B cell (primary cell): ENCODE measurements around the gene RGCC. TPM values are rescaled to one million over a fixed set of nuclear protein-coding genes. Genes with fewer than 3 reads are reported as not detected.

Experiments
- ATAC-seq: fragments of 200-7000 bp; cut with Tn5 transposase; one replicate; pipeline ENCODE4 v1.10.0; 2021; ENCODE audit warnings: low read depth, mild to moderate bottlenecking, moderate number of reproducible peaks, moderate library complexity
- CTCF ChIA-PET: fragments of 350-600 bp; sonication (Branson Sonifier 250); formaldehyde crosslinking; loops from one replicate; lab custom pipeline; 2021; ENCODE audit warnings: antibody characterized with exemption, inconsistent platforms; lab: Charles Lee
- POLR2A ChIA-PET: fragments of 350-600 bp; sonication (Branson Sonifier 250); formaldehyde crosslinking; loops from one replicate; lab custom pipeline; 2021; ENCODE audit warnings: antibody characterized with exemption; lab: Charles Lee
- DNase-seq: peaks from one replicate; pipeline ENCODE4 v3.0.0; 2013
- H2AFZ ChIP-seq: 2 replicates; pipeline ENCODE4 v1.6.1; 2012; ENCODE audit warnings: mild to moderate bottlenecking, low read depth, low read length; ENCODE audit not compliant: insufficient read depth, poor library complexity, severe bottlenecking
- H3K27ac ChIP-seq, 2 donors: 1 replicate in 1 of 2; 2 replicates in 1 of 2; pipeline ENCODE4 v1.5.1; 2012 to 2013; ENCODE audit warnings: low read length in 2 of 2, mild to moderate bottlenecking in 2 of 2, moderate library complexity in 1 of 2
- H3K27me3 ChIP-seq, 4 experiments: fragments of 200-600 bp in 1 of 4; sonication (generic) in 1 of 4; replicated peaks in 1 of 4; 1 replicate in 2 of 4; 2 replicates in 2 of 4; pipeline versions ENCODE4 v1.6.1 to v1.7.0; 2013 to 2016; ENCODE audit warnings: low read length in 3 of 4, mild to moderate bottlenecking in 2 of 4, mixed read lengths in 1 of 4, moderate library complexity in 1 of 4; ENCODE audit not compliant: insufficient read depth in 4 of 4, control insufficient read depth in 3 of 4; ENCODE audit errors: control extremely low read depth in 1 of 4
- H3K36me3 ChIP-seq, 2 experiments: replicated peaks in 1 of 2; 1 replicate in 1 of 2; 2 replicates in 1 of 2; pipeline versions ENCODE4 v1.6.1 to v1.7.1; 2013; ENCODE audit warnings: low read length in 1 of 2; ENCODE audit not compliant: insufficient read depth in 2 of 2, control insufficient read depth in 1 of 2; ENCODE audit errors: control extremely low read depth in 1 of 2, extremely low read depth in 1 of 2
- H3K4me1 ChIP-seq, 2 donors: fragments of 200-600 bp in 1 of 2; sonication (generic) in 1 of 2; 1 replicate in 1 of 2; 2 replicates in 1 of 2; pipeline versions ENCODE4 v1.5.1 to v1.6.1; 2013 to 2017; ENCODE audit warnings: low read length in 2 of 2; ENCODE audit not compliant: control insufficient read depth in 2 of 2, insufficient read depth in 2 of 2
- H3K4me2 ChIP-seq: replicated peaks from 2 replicates; pipeline ENCODE3; 2012; ENCODE audit warnings: mild to moderate bottlenecking, low read depth, low read length; ENCODE audit not compliant: poor library complexity, severe bottlenecking
- H3K4me3 ChIP-seq, 5 experiments: fragments of 200-600 bp in 1 of 5; sonication (generic) in 1 of 5; 1 replicate in 3 of 5; 2 replicates in 2 of 5; pipeline versions ENCODE4 v1.5.1 to v1.7.0; 2011 to 2016; ENCODE audit warnings: low read length in 4 of 5, mild to moderate bottlenecking in 4 of 5, low read depth in 2 of 5, control low read depth in 1 of 5, moderate library complexity in 1 of 5; ENCODE audit not compliant: insufficient read depth in 1 of 5; ENCODE audit errors: control extremely low read depth in 1 of 5, extremely low read depth in 1 of 5
- H3K79me2 ChIP-seq: fragments of 200-600 bp; sonication (generic); one replicate; pipeline ENCODE4 v1.6.0; 2016; ENCODE audit warnings: low read length; ENCODE audit not compliant: control insufficient read depth, insufficient read depth
- H3K9ac ChIP-seq: fragments of 200-600 bp; sonication (generic); 2 replicates; pipeline ENCODE4 v1.6.1; 2017; ENCODE audit warnings: mild to moderate bottlenecking, low read length, moderate library complexity
- H3K9me3 ChIP-seq, 3 donors: one replicate each; pipeline versions ENCODE4 v1.6.1 to v1.7.1; 2013; ENCODE audit warnings: low read length in 2 of 3; ENCODE audit not compliant: control insufficient read depth in 2 of 3, insufficient read depth in 1 of 3; ENCODE audit errors: control extremely low read depth in 1 of 3
- H4K20me1 ChIP-seq: 2 replicates; pipeline ENCODE4 v1.6.0; 2012; ENCODE audit warnings: mild to moderate bottlenecking, low read length; ENCODE audit not compliant: insufficient read depth, control insufficient read depth, poor library complexity, severe bottlenecking
- H3K27ac Mint-ChIP-seq: one replicate; pipeline ENCODE4 v1.8.0; 2021; ENCODE audit warnings: mixed read lengths
- H3K27me3 Mint-ChIP-seq: one replicate; pipeline ENCODE4 v1.8.0; 2021; ENCODE audit warnings: mixed read lengths
- H3K4me1 Mint-ChIP-seq: one replicate; pipeline ENCODE4 v1.8.0; 2021; ENCODE audit warnings: mixed read lengths
- H3K4me3 Mint-ChIP-seq: one replicate; pipeline ENCODE4 v1.8.0; 2021; ENCODE audit warnings: mixed read lengths
- H3K9me3 Mint-ChIP-seq: one replicate; pipeline ENCODE4 v1.8.0; 2022; ENCODE audit warnings: mixed read lengths; ENCODE audit not compliant: insufficient read depth
- EZH2 ChIP-seq: IDR thresholded peaks from 2 replicates; pipeline ENCODE4 v1.6.1; 2012; ENCODE audit warnings: borderline replicate concordance, low read depth, mild to moderate bottlenecking, moderate library complexity, low read length; ENCODE audit not compliant: insufficient read depth, poor library complexity, severe bottlenecking
- WGBS: methylation state at CpG from one replicate; pipeline ENCODE4 v1.1.5; 2013; ENCODE audit warnings: missing lambda C conversion rate; ENCODE audit not compliant: insufficient coverage; 5-methylcytosine and 5-hydroxymethylcytosine counted together
- intact Hi-C: fragments of 100-400 bp; cut with micrococcal nuclease; formaldehyde crosslinking; loops from one replicate; pipeline ENCODE4 v1.10.0; 2022
- polyA plus RNA-seq: library from polyadenylated mRNA; depleted of rRNA; stranded (reverse); fragments of >200 nt; gene quantifications from 2 replicates; pipeline ENCODE4 v1.2.3, GENCODE V29; 2012
- total RNA-seq, 2 donors: library from RNA; stranded (reverse); fragments of 120-200 nt in 1 of 2; gene quantifications; 1 replicate in 1 of 2; 2 replicates in 1 of 2; pipeline versions ENCODE4 v1.2.3 to v1.2.4, GENCODE V29; 2013 to 2022
- TF ChIP-seq, protein P1 (sequence below): fragments of 200-600 bp; IDR thresholded peaks from one replicate; pipeline ENCODE4 v1.8.0; 2022; ENCODE audit warnings: antibody characterized with exemption, mild to moderate bottlenecking

Gene RGCC
- total and polyA plus RNA-seq, 2 donors (not counting 1 experiment from before 2014, with no cell fraction given) = 8.0 to 16.0 TPM

DNA sequence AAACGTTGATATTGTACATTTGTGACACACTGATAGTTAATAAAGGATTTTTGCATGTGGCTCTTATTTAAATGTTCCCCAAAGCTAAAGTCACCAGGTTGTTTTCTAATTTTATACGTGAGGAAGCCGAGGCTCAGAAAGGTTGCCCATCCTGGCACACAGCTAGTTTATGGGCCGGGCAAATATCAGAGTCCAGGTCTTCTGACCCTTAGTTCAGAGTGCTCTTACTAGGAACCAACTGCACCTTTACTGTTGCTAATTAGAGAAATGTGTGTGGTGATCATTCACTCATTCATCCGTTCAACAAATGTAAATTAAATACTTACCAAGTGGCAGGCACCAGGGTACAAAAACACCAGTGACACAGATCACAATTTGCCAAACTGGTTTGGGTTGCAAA is 46.3 kb upstream of the RGCC start:
- no peaks in the 10 kb centered on the region for H3K4me1 Mint-ChIP-seq
- H3K9me3 Mint-ChIP-seq = no peaks in the 10 kb centered on the region
- WGBS = 97% methylated on average over 3 of the region's 5 CpGs
- peaks cover 23% of the 10 kb centered on the region for H3K27me3 Mint-ChIP-seq
- no peak overlapping the region for H3K27ac Mint-ChIP-seq
- H3K4me1 ChIP-seq = no peaks in the 10 kb centered on the region
- H3K9ac ChIP-seq = no peak overlapping the region
- H3K27ac ChIP-seq = no peak overlapping the region
- H3K4me3 ChIP-seq = no peak overlapping the region
- no peaks in the 10 kb centered on the region for H3K79me2 ChIP-seq
- TF ChIP-seq, protein P1, sequence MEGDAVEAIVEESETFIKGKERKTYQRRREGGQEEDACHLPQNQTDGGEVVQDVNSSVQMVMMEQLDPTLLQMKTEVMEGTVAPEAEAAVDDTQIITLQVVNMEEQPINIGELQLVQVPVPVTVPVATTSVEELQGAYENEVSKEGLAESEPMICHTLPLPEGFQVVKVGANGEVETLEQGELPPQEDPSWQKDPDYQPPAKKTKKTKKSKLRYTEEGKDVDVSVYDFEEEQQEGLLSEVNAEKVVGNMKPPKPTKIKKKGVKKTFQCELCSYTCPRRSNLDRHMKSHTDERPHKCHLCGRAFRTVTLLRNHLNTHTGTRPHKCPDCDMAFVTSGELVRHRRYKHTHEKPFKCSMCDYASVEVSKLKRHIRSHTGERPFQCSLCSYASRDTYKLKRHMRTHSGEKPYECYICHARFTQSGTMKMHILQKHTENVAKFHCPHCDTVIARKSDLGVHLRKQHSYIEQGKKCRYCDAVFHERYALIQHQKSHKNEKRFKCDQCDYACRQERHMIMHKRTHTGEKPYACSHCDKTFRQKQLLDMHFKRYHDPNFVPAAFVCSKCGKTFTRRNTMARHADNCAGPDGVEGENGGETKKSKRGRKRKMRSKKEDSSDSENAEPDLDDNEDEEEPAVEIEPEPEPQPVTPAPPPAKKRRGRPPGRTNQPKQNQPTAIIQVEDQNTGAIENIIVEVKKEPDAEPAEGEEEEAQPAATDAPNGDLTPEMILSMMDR = no peak
- TF ChIP-seq EZH2 = no peak
- no peaks in the 10 kb centered on the region for H3K9me3 ChIP-seq
- no peaks in the 10 kb centered on the region for H3K27me3 ChIP-seq
- intact Hi-C loops = loop anchor here (1.0 kb wide), 1 partner anchor 241 kb away; no protein-coding TSS in a partner anchor
- ATAC-seq = no peak
- no peak overlapping the region for H3K4me3 Mint-ChIP-seq
- DNase-seq = no peak
- H4K20me1 ChIP-seq = no peaks in the 10 kb centered on the region
- H3K36me3 ChIP-seq = no peaks in the 10 kb centered on the region
- ChIA-PET CTCF (interaction anchor here (1.3 to 4.1 kb wide), 4 partner anchors 242 to 706 kb away, joined by 4 to 27 read pairs (median 8); no protein-coding TSS in a partner anchor), POLR2A (no interaction called here)
- H2AFZ ChIP-seq = no peak overlapping the region
- no peak overlapping the region for H3K4me2 ChIP-seq

DNA sequence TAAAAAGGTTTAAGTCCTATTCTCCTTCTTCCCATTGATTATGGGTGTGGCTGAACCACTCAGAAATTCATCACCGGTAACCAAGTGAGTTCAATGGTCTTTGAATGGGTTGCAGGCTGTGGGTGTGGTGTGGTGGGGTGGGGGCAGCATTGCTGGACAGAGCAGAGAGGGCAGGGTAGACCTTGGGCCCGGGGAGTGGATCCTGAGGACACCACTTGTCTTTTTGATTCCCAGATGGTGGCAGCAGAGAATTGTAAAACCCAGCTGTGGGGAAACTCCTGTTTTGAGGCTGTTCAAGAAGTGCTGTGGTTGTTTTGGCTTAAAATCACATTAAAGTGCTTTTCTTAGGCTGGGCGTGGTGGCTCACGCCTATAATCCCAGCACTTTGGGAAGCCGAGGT is 45.8 kb upstream of the RGCC start:
- Mint-ChIP-seq H3K9me3 (no peaks in the 10 kb centered on the region), H3K4me3 (no peak overlapping the region), H3K4me1 (no peaks in the 10 kb centered on the region), H3K27ac (no peak overlapping the region), H3K27me3 (peaks cover 23% of the 10 kb centered on the region)
- Histone ChIP-seq H4K20me1 (no peaks in the 10 kb centered on the region), H3K4me3 (no peak overlapping the region), H3K4me1 (no peaks in the 10 kb centered on the region), H3K27me3 (no peaks in the 10 kb centered on the region), H3K9me3 (no peaks in the 10 kb centered on the region), H3K4me2 (no peak overlapping the region), H2AFZ (no peak overlapping the region), H3K36me3 (no peaks in the 10 kb centered on the region), H3K79me2 (no peaks in the 10 kb centered on the region), H3K9ac (no peak overlapping the region), H3K27ac (no peak overlapping the region)
- WGBS = 85% methylated on average over 3 of the region's 5 CpGs
- peak; percentile 29 for DNase-seq
- ChIA-PET POLR2A (no interaction called here), CTCF (interaction anchor here (1.3 to 4.1 kb wide), 4 partner anchors 241 to 705 kb away, joined by 4 to 27 read pairs (median 8); no protein-coding TSS in a partner anchor)
- intact Hi-C loops = loop anchor here (1.0 kb wide), 1 partner anchor 241 kb away; no protein-coding TSS in a partner anchor
- TF ChIP-seq EZH2 = no peak
- TF ChIP-seq, protein P1 = no peak
- ATAC-seq = no peak
